HepG2 (cell line): ENCODE results near the gene ZFAND3. TPM values are rescaled to one million over a fixed set of nuclear protein-coding genes. Genes with fewer than 3 reads are reported as not detected.
"Not testable (repeated sequence)": the region's sequence is repeated elsewhere in the genome, so short reads cannot be mapped to it uniquely, and the experiment has no call there.

Experiments used
- ATAC-seq: fragments of 200-7000 bp; cut with Tn5 transposase; 3 replicates; pipeline ENCODE4 v1.9.1; 2020; ENCODE audit warnings: mild to moderate bottlenecking, moderate library complexity
- BruUV-seq: library from RNA; stranded (reverse); fragments of 400-500 nt; replicated peaks from 2 replicates; lab custom pipeline; 2021; lab: Mats Ljungman, UMichigan
- CTCF ChIA-PET: fragments of 300-600 bp; formaldehyde crosslinking; extraction: SDS; loops from one replicate; lab custom pipeline; 2021; ENCODE audit warnings: low total read pairs, inconsistent platforms, low intra/inter-chr PET ratio; lab: Yijun Ruan, JAX
- POLR2A ChIA-PET: fragments of 350-600 bp; sonication (Branson Sonifier 250); formaldehyde crosslinking; loops from one replicate; lab custom pipeline; 2020; ENCODE audit warnings: antibody characterized with exemption, inconsistent platforms; lab: Yijun Ruan, JAX
- DNase-seq: peaks from one replicate; pipeline ENCODE4 v3.0.0-alpha.2; 2015; ENCODE audit warnings: low spot score
- FAIRE-seq: peaks from 3 replicates; lab custom pipeline; 2011; peaks lifted over from hg19 to GRCh38; lab: Jason Lieb, UNC
- H2AFZ ChIP-seq: one replicate; pipeline ENCODE4 v1.6.1; 2011; ENCODE audit warnings: low read length, inconsistent platforms
- H3K27ac ChIP-seq: fragments of 300-600 bp; 3 replicates; pipeline ENCODE4 v1.8.0; 2011; ENCODE audit warnings: mixed run types, mild to moderate bottlenecking, mixed read lengths, low read length, inconsistent platforms; ENCODE audit not compliant: insufficient read depth; ENCODE audit errors: extremely low read length
- H3K27me3 ChIP-seq, 2 experiments: fragments of 200-600 bp in 1 of 2; 2 replicates in 1 of 2; 3 replicates in 1 of 2; pipeline versions ENCODE4 v1.6.0 to v1.8.0; 2011; ENCODE audit warnings: low read length in 2 of 2, mild to moderate bottlenecking in 2 of 2, moderate library complexity in 2 of 2, inconsistent platforms in 1 of 2; ENCODE audit not compliant: insufficient read depth in 2 of 2, control insufficient read depth in 1 of 2
- H3K36me3 ChIP-seq, 2 experiments: fragments of 200-600 bp in 1 of 2; replicated peaks in 1 of 2; 2 replicates in 1 of 2; 3 replicates in 1 of 2; pipeline versions ENCODE4 v1.5.1 to v1.8.0; 2011; ENCODE audit warnings: low read length in 2 of 2, inconsistent platforms in 1 of 2; ENCODE audit not compliant: insufficient read depth in 2 of 2, control insufficient read depth in 1 of 2
- H3K4me1 ChIP-seq: 2 replicates; pipeline ENCODE4 v1.5.1; 2012; ENCODE audit warnings: low read length, inconsistent platforms; ENCODE audit not compliant: insufficient read depth
- H3K4me2 ChIP-seq: 2 replicates; pipeline ENCODE4 v1.6.0; 2011; ENCODE audit warnings: low read depth, low read length, inconsistent platforms
- H3K4me3 ChIP-seq, 3 experiments: fragments of 200-600 bp in 1 of 3; sonication (generic), shearing (Covaris generic) in 1 of 3; replicated peaks in 1 of 3; 2 replicates each; pipeline ENCODE4 v1.5.1; 2011 to 2016; ENCODE audit warnings: low read length in 3 of 3, inconsistent platforms in 2 of 3, low read depth in 2 of 3, mild to moderate bottlenecking in 2 of 3, control low read depth in 1 of 3, mixed read lengths in 1 of 3; ENCODE audit not compliant: insufficient read depth in 1 of 3
- H3K79me2 ChIP-seq: one replicate; pipeline ENCODE4 v1.6.1; 2011; ENCODE audit warnings: low read length, inconsistent platforms; ENCODE audit not compliant: insufficient read depth
- H3K9ac ChIP-seq: 2 replicates; pipeline ENCODE4 v1.6.0; 2011; ENCODE audit warnings: mild to moderate bottlenecking, low read depth, low read length, inconsistent platforms; ENCODE audit not compliant: insufficient read depth
- H3K9me3 ChIP-seq: 2 replicates; pipeline ENCODE4 v1.5.1; 2012; ENCODE audit warnings: mild to moderate bottlenecking, low read length
- H4K20me1 ChIP-seq: 2 replicates; pipeline ENCODE4 v1.6.0; 2011; ENCODE audit warnings: inconsistent platforms, mild to moderate bottlenecking, low read length, moderate library complexity; ENCODE audit not compliant: insufficient read depth
- AGO2 ChIP-seq: fragments of 200-400 bp; formaldehyde crosslinking; optimal IDR thresholded peaks from 2 replicates; pipeline ENCODE3; 2017; ENCODE audit warnings: mild to moderate bottlenecking, low read depth, low read length, moderate library complexity
- MTF1 ChIP-seq: sonication (generic); formaldehyde crosslinking; IDR thresholded peaks from 2 replicates; pipeline ENCODE4 v1.5.0; 2020; ENCODE audit warnings: missing genetic modification reagents
- ZMYM4 ChIP-seq: sonication (generic); formaldehyde crosslinking; IDR thresholded peaks from 2 replicates; pipeline ENCODE4 v1.8.1; 2023; ENCODE audit warnings: mild to moderate bottlenecking, missing genetic modification reagents
- ZNF251 ChIP-seq: sonication (generic); formaldehyde crosslinking; IDR thresholded peaks from 2 replicates; pipeline ENCODE4 v1.9.0; 2021; ENCODE audit warnings: mild to moderate bottlenecking, missing genetic modification reagents
- ZNF317 ChIP-seq: sonication (generic); formaldehyde crosslinking; IDR thresholded peaks from 2 replicates; pipeline ENCODE4 v1.5.0; 2020; ENCODE audit warnings: mild to moderate bottlenecking, missing genetic modification reagents
- WGBS: methylation state at CpG from one replicate; pipeline ENCODE4 v1.1.6; 2017; ENCODE audit warnings: low lambda C conversion rate; 5-methylcytosine and 5-hydroxymethylcytosine counted together
- in situ Hi-C: cut with HindIII; loops from 2 replicates; pipeline ENCODE4 v1.10.0; 2017; ENCODE audit warnings: low pct_unique_long_range_greater_than_20kb; ENCODE audit not compliant: extremely low pct_ligation_motif_present
- intact Hi-C: fragments of 100-400 bp; cut with micrococcal nuclease; formaldehyde crosslinking; loops from one replicate; pipeline ENCODE4 v1.10.0; 2022; ENCODE audit not compliant: unreplicated experiment
- polyA plus RNA-seq, 8 experiments: library from polyadenylated mRNA; depleted of rRNA in 3 of 8; stranded (reverse) in 7 of 8; unstranded in 1 of 8; fragments of >200 nt; fragmentation: Illumina TruSeq in 4 of 8; extraction: Trizol in 4 of 8; gene quantifications; 2 replicates each; pipeline versions ENCODE4 v1.2.1 to v1.2.3, GENCODE V29; 2011 to 2016; ENCODE audit warnings: low read depth in 4 of 8, missing spikeins in 1 of 8, mixed read lengths in 1 of 8; ENCODE audit not compliant: insufficient read depth in 1 of 8
- total RNA-seq, 5 experiments: library from RNA; depleted of rRNA; stranded (reverse); fragments of >200 nt; fragmentation: Illumina TruSeq; extraction: Trizol; gene quantifications; 2 replicates each; pipeline ENCODE4 v1.2.3, GENCODE V29; 2016; ENCODE audit warnings: low read depth in 1 of 5

The ZFAND3 gene
- total and polyA plus RNA-seq, 2 of the 13 experiments (the other 11 are each of a cell fraction or from before 2014, with no cell fraction given), result 16.4 to 17.1 TPM

DNA sequence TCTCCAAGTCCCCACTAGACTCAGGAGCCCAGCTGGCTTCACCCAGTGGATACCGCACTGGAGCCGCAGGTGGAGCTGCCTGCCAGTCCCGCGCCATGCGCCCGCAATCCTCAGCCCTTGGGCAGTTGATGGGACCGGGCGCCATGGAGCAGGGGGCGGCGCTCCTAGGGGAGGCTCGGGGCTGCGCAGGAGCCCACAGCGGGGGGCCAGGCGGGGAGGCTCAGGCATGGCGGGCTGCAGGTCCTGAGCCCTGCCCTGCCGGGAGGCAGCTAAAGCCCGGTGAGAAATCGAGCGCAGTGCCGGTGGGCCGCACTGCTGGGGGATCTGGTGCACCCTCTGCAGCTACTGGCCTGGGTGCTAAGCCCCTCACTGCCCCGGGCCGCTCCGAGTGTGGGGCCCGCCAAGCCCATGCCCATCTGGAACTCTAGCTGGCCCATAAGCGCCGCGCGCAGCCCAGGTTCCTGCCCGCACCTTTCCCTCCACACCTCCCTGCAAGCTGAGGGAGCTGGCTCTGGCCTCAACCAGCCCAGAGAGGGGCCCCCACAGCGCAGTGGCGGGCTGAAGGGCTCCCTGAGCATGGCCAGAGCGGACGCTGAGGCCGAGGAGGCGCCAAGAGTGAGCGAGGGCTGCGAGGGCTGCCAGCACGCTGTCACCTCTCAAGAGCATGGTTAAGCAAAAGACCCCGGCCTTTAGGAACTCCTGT lies 304.8 kb downstream of the ZFAND3 start:
- CTCF ChIA-PET, POLR2A ChIA-PET, H3K4me2 ChIP-seq, H3K27ac ChIP-seq, H3K4me1 ChIP-seq, H3K4me3 ChIP-seq, H3K9me3 ChIP-seq, H3K9ac ChIP-seq, DNase-seq, BruUV-seq, H4K20me1 ChIP-seq, FAIRE-seq, H3K27me3 ChIP-seq, in situ Hi-C loops, H2AFZ ChIP-seq, ATAC-seq, intact Hi-C loops, H3K79me2 ChIP-seq: not testable (repeated sequence)
- peak; percentile 30 for TF ChIP-seq AGO2
- TF ChIP-seq ZMYM4 (CRISPR knock-in tag), result 0 out of 2 replicates have a peak, but pooled peaks have one; percentile 3
- H3K36me3 ChIP-seq, result peaks cover 2 to 26% of the 10 kb centered on the region in 2 experiments; a peak in 4 of 5 replicates
- WGBS, result over 99% methylated on average over 36 of the region's 40 CpGs

DNA sequence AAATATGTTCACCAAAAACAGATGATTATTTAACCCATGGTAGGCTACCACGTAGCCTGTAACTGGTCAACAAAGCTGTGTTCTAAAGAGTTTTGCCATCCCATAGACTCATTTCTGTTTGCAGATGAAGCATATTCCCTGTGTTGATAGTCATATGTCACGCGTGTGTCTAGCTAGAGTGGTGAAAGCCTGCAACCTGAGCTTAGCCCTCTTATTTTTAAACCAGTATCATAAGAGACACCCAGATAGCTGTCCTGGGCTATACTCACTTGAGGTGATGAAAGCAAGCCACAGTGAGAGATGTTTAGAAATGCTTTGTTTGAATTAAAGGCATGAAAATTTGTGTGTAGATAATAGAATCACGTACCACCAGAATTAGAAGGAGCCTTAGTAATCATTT lies 307.8 kb downstream of the ZFAND3 start:
- H4K20me1 ChIP-seq, result no peaks in the 10 kb centered on the region
- POLR2A ChIA-PET, result no interaction called here
- 100% methylated on average over 4 of the region's 4 CpGs for WGBS
- intact Hi-C loops, result no loop called here
- H3K4me2 ChIP-seq, result no peak overlapping the region
- no peak overlapping the region for H3K4me3 ChIP-seq
- no peaks in the 10 kb centered on the region for H3K27me3 ChIP-seq
- no peak overlapping the region for H3K27ac ChIP-seq
- H3K36me3 ChIP-seq, result peaks cover under 1 to 13% of the 10 kb centered on the region in 2 experiments; a peak in 3 of 5 replicates
- no peak overlapping the region for H3K9ac ChIP-seq
- DNase-seq, result no peak
- H3K9me3 ChIP-seq, result no peaks in the 10 kb centered on the region
- in situ Hi-C loops, result no loop called here
- H3K4me1 ChIP-seq, result no peaks in the 10 kb centered on the region
- BruUV-seq, result no TSS peak
- peak; percentile 47; the same call in 1 of the 2 replicates for TF ChIP-seq ZNF317 (CRISPR knock-in tag)
- no peak for TF ChIP-seq ZNF251 (CRISPR knock-in tag)
- TF ChIP-seq MTF1, result no peak
- no peak for FAIRE-seq
- no peak for ATAC-seq
- no peaks in the 10 kb centered on the region for H3K79me2 ChIP-seq
- no peak overlapping the region for H2AFZ ChIP-seq
- CTCF ChIA-PET, result no interaction called here
